T-cell (primary cell): Measurements from ENCODE around the gene IL17RA. TPM values are rescaled to one million over a fixed set of nuclear protein-coding genes. Genes with fewer than 3 reads are reported as not detected.

Experiments
- ATAC-seq, 4 experiments: fragments of 200-7000 bp in 3 of 4; fragments of 150-1000 bp in 1 of 4; cut with Tn5 transposase; replicated peaks in 1 of 4; 1 replicate in 3 of 4; 2 replicates in 1 of 4; pipeline ENCODE4 v1.10.0; 2021; ENCODE audit warnings: moderate library complexity in 3 of 4, mild to moderate bottlenecking in 2 of 4, moderate number of reproducible peaks in 1 of 4
- CTCF ChIA-PET, 2 donors: fragments of 300-600 bp; sonication (Branson Sonifier 250); formaldehyde crosslinking; loops; one replicate each; lab custom pipeline; 2022; ENCODE audit warnings: antibody characterized with exemption in 2 of 2; lab: Charles Lee
- POLR2A ChIA-PET, 2 donors: fragments of 300-600 bp; sonication (Branson Sonifier 250); formaldehyde crosslinking; loops; one replicate each; lab custom pipeline; 2022; ENCODE audit warnings: antibody characterized with exemption in 2 of 2; lab: Charles Lee
- DNase-seq, 35 experiments: peaks; one replicate each; pipeline versions ENCODE4 v3.0.0 to v3.0.0-alpha.2; 2013 to 2023
- H3K27ac ChIP-seq: one replicate; pipeline ENCODE4 v1.5.1; 2013; ENCODE audit warnings: low read length
- H3K27me3 ChIP-seq, 2 experiments: replicated peaks in 1 of 2; 1 replicate in 1 of 2; 2 replicates in 1 of 2; pipeline versions ENCODE4 v1.6.1 to v1.7.0; 2013; ENCODE audit warnings: low read length in 1 of 2, mixed read lengths in 1 of 2; ENCODE audit not compliant: control insufficient read depth in 2 of 2, insufficient read depth in 2 of 2; ENCODE audit errors: extremely low read depth in 1 of 2
- H3K36me3 ChIP-seq, 2 donors: 1 replicate in 1 of 2; 2 replicates in 1 of 2; pipeline versions ENCODE4 v1.6.1 to v1.7.0; 2013; ENCODE audit warnings: low read length in 1 of 2; ENCODE audit not compliant: control insufficient read depth in 2 of 2, insufficient read depth in 1 of 2; ENCODE audit errors: extremely low read depth in 1 of 2
- H3K4me1 ChIP-seq, 2 experiments: 1 replicate in 1 of 2; 2 replicates in 1 of 2; pipeline versions ENCODE4 v1.6.1 to v1.7.0; 2013; ENCODE audit warnings: low read length in 2 of 2, mixed read lengths in 1 of 2; ENCODE audit not compliant: insufficient read depth in 2 of 2, control insufficient read depth in 1 of 2; ENCODE audit errors: extremely low read depth in 1 of 2
- H3K4me3 ChIP-seq, 2 donors: 1 replicate in 1 of 2; 2 replicates in 1 of 2; pipeline versions ENCODE4 v1.5.1 to v1.7.0; 2013; ENCODE audit warnings: mild to moderate bottlenecking in 2 of 2, low read length in 1 of 2, moderate library complexity in 1 of 2; ENCODE audit not compliant: control insufficient read depth in 1 of 2; ENCODE audit errors: extremely low read depth in 1 of 2
- H3K9me3 ChIP-seq: 2 replicates; pipeline ENCODE4 v1.7.0; 2013
- H3K27ac Mint-ChIP-seq, 2 donors: one replicate each; pipeline ENCODE4 v1.8.0; 2020 to 2021; ENCODE audit warnings: mild to moderate bottlenecking in 2 of 2, mixed read lengths in 2 of 2
- H3K27me3 Mint-ChIP-seq, 2 donors: one replicate each; pipeline ENCODE4 v1.8.0; 2021 to 2022; ENCODE audit warnings: mixed read lengths in 2 of 2
- H3K36me3 Mint-ChIP-seq: one replicate; pipeline ENCODE4 v1.8.0; 2021; ENCODE audit warnings: mixed read lengths
- H3K4me1 Mint-ChIP-seq, 3 donors: one replicate each; pipeline ENCODE4 v1.8.0; 2020 to 2022; ENCODE audit warnings: mixed read lengths in 3 of 3, mild to moderate bottlenecking in 1 of 3
- H3K4me3 Mint-ChIP-seq, 3 donors: one replicate each; pipeline ENCODE4 v1.8.0; 2020 to 2022; ENCODE audit warnings: mild to moderate bottlenecking in 3 of 3, mixed read lengths in 3 of 3, moderate library complexity in 3 of 3
- H3K9me3 Mint-ChIP-seq, 3 donors: one replicate each; pipeline ENCODE4 v1.8.0; 2020 to 2022; ENCODE audit warnings: mixed read lengths in 3 of 3
- WGBS: methylation state at CpG from one replicate; pipeline ENCODE4 v1.1.5; 2013; ENCODE audit warnings: missing lambda C conversion rate; ENCODE audit not compliant: insufficient coverage; 5-methylcytosine and 5-hydroxymethylcytosine counted together
- total RNA-seq, 35 experiments: library from RNA in 6 of 35; stranded (reverse) in 6 of 35; fragments of 120-200 nt in 1 of 35; gene quantifications; one replicate each; pipeline versions ENCODE4 v1.2.1 to v1.2.4 and lab custom pipeline; 2013 to 2026

The IL17RA gene
- total RNA-seq, 5 donors from 2014 or later (not counting 1 experiment from before 2014, with no cell fraction given) = 38.8 to 72.7 (median 61.8) TPM

- Mint-ChIP-seq H3K36me3 (no peaks in the 10 kb centered on the region), H3K27me3 (no peaks in the 10 kb centered on the region), H3K9me3 (no peaks in the 10 kb centered on the region), H3K27ac (no peak overlapping the region), H3K4me3 (no peak overlapping the region), H3K4me1 (peaks cover 7 to 26% (median 26%) of the 10 kb centered on the region in 3 donors)
- Histone ChIP-seq H3K27me3 (peaks cover 0 to 4% of the 10 kb centered on the region in 2 experiments), H3K9me3 (no peaks in the 10 kb centered on the region), H3K4me3 (no peak overlapping the region), H3K27ac (no peak overlapping the region), H3K36me3 (no peaks in the 10 kb centered on the region), H3K4me1 (peaks cover 5 to 18% of the 10 kb centered on the region in 2 experiments)
- ATAC-seq (no peak), DNase-seq (no peak)
- ChIA-PET POLR2A (no interaction called here), CTCF (interaction anchor here (0.7 to 1.1 kb wide), 3 partner anchors 16 to 93 kb away, joined by 3 read pairs; no protein-coding TSS in a partner anchor)
- no CpG with 5 or more reads among the region's 4 CpGs for WGBS
Measured at GRCh38 chr22:17079572-17079971, 5.2 kb upstream of the IL17RA start.

GRCh38 chr22:17083255-17083654 lies 1.5 kb upstream of the IL17RA start:
- ATAC-seq = no peak
- WGBS = no CpG with 5 or more reads among the region's 5 CpGs
- no peak for DNase-seq
- H3K27me3 ChIP-seq = no peaks in the 10 kb centered on the region
- ChIA-PET POLR2A (no interaction called here), CTCF (interaction anchor here in 1 of 2 donors (0.6 kb wide), 1 partner anchor 78 kb away, joined by 4 read pairs; no protein-coding TSS in a partner anchor)
- Mint-ChIP-seq H3K4me1 (peaks cover 30 to 37% (median 34%) of the 10 kb centered on the region in 3 donors), H3K4me3 (peak overlapping the region; percentile 93 to 96 (median 93)), H3K27ac (peak overlapping the region in 1 of 2 donors; percentile 81), H3K9me3 (no peaks in the 10 kb centered on the region), H3K36me3 (no peaks in the 10 kb centered on the region), H3K27me3 (no peaks in the 10 kb centered on the region)
- no peaks in the 10 kb centered on the region for H3K36me3 ChIP-seq
- H3K4me3 ChIP-seq = no peak overlapping the region
- H3K27ac ChIP-seq = no peak overlapping the region
- H3K9me3 ChIP-seq = no peaks in the 10 kb centered on the region
- peaks cover 13 to 37% of the 10 kb centered on the region in 2 experiments for H3K4me1 ChIP-seq

- H3K4me3 Mint-ChIP-seq = peak overlapping the region; percentile 93 to 96 (median 93)
- no peaks in the 10 kb centered on the region for H3K9me3 ChIP-seq
- H3K4me1 Mint-ChIP-seq = peaks cover 33 to 42% (median 37%) of the 10 kb centered on the region in 3 donors
- H3K27me3 Mint-ChIP-seq = no peaks in the 10 kb centered on the region
- ATAC-seq = no peak
- H3K27ac ChIP-seq = peak overlapping the region; percentile 68
- no peaks in the 10 kb centered on the region for H3K36me3 Mint-ChIP-seq
- peaks cover 16 to 44% of the 10 kb centered on the region in 2 experiments for H3K4me1 ChIP-seq
- WGBS = 94% methylated on average over 21 of the region's 33 CpGs
- H3K4me3 ChIP-seq = peak overlapping the region in 1 of 2 donors; percentile 82
- H3K9me3 Mint-ChIP-seq = no peaks in the 10 kb centered on the region
- H3K36me3 ChIP-seq = no peaks in the 10 kb centered on the region
- POLR2A ChIA-PET = no interaction called here
- DNase-seq = no peak
- CTCF ChIA-PET = no interaction called here
- H3K27me3 ChIP-seq = no peaks in the 10 kb centered on the region
- H3K27ac Mint-ChIP-seq = peak overlapping the region; percentile 86 to 92
Measured at GRCh38 chr22:17083811-17084441, 874 bp upstream of the IL17RA start.

- Mint-ChIP-seq H3K27me3 (no peaks in the 10 kb centered on the region), H3K9me3 (no peaks in the 10 kb centered on the region), H3K4me3 (peak overlapping the region; percentile 93 to 96 (median 93)), H3K4me1 (peaks cover 49 to 55% (median 49%) of the 10 kb centered on the region in 3 donors), H3K36me3 (no peaks in the 10 kb centered on the region), H3K27ac (peak overlapping the region; percentile 98)
- CTCF ChIA-PET = interaction anchor here in 1 of 2 donors (0.5 kb wide), 1 partner anchor 76 kb away, joined by 6 read pairs; no protein-coding TSS in a partner anchor
- peaks cover 30 to 56% of the 10 kb centered on the region in 2 experiments for H3K4me1 ChIP-seq
- ATAC-seq (peak; percentile 5 to 21 (median 16)), DNase-seq (peak in 13 of 35 experiments; percentile 10 to 49 (median 26))
- under 1% methylated on average over 80 of the region's 92 CpGs for WGBS
- no peaks in the 10 kb centered on the region for H3K36me3 ChIP-seq
- peak overlapping the region; percentile 82 to 85 for H3K4me3 ChIP-seq
- no peaks in the 10 kb centered on the region for H3K9me3 ChIP-seq
- POLR2A ChIA-PET = no interaction called here
- no peaks in the 10 kb centered on the region for H3K27me3 ChIP-seq
- H3K27ac ChIP-seq = peak overlapping the region; percentile 34
Measured at GRCh38 chr22:17085277-17086181, 729 bp downstream of the IL17RA start.

GRCh38 chr22:17086296-17086695 lies 1.5 kb downstream of the IL17RA start:
- DNase-seq = peak in 5 of 35 experiments; percentile 15 to 39 (median 28)
- POLR2A ChIA-PET = no interaction called here
- peak overlapping the region; percentile 28 for H3K27ac ChIP-seq

More at GRCh38 chr22:17086296-17086695, 1.5 kb downstream of the IL17RA start:
- ATAC-seq = no peak
- no peaks in the 10 kb centered on the region for H3K9me3 ChIP-seq
- Mint-ChIP-seq H3K27me3 (no peaks in the 10 kb centered on the region), H3K4me3 (peak overlapping the region; percentile 93 to 96 (median 93)), H3K27ac (peak overlapping the region; percentile 98), H3K4me1 (peaks cover 57 to 63% (median 57%) of the 10 kb centered on the region in 3 donors), H3K36me3 (peaks cover 4% of the 10 kb centered on the region), H3K9me3 (no peaks in the 10 kb centered on the region)
- WGBS = 58% methylated on average over 3 of the region's 7 CpGs
- peaks cover 35 to 61% of the 10 kb centered on the region in 2 experiments for H3K4me1 ChIP-seq
- H3K27me3 ChIP-seq = no peaks in the 10 kb centered on the region
- H3K4me3 ChIP-seq = peak overlapping the region; percentile 82 to 85
- CTCF ChIA-PET = interaction anchor here (0.5 to 2.2 kb wide), 3 partner anchors 75 to 86 kb away, joined by 5 to 9 read pairs (median 6); no protein-coding TSS in a partner anchor
- no peaks in the 10 kb centered on the region for H3K36me3 ChIP-seq
